Measurements from ENCODE around the gene FAM135A. TPM values are rescaled to one million over a fixed set of nuclear protein-coding genes. Genes with fewer than 3 reads are reported as not detected.

The FAM135A gene
- total and polyA plus RNA-seq, 9 of the 15 experiments (the other 6 are each of a cell fraction or from before 2014, with no cell fraction given): 7.4 to 32.9 (median 19.2) TPM

- TF ChIP-seq ZNF644 (tag; IDR thresholded peaks at IDR 0.05; ENCODE audit: low read depth) (no peak), HOMEZ (CRISPR knock-in tag; IDR thresholded peaks at IDR 0.05) (no peak), CBX2 (IDR thresholded peaks at IDR 0.05; ENCODE audit: insufficient read depth, low read length, poor library complexity, severe bottlenecking) (no peak), RAD21 (CRISPR knock-in tag; conservative IDR thresholded peaks at IDR 0.05 in 1 of 2, IDR thresholded peaks at IDR 0.05 in 1 of 2) (no peak), SOX6 (IDR thresholded peaks at IDR 0.05) (no peak)
These were observed 735 bp downstream of the FAM135A start (continued) for GRCh38 chr6:70413992-70414494.

- no peaks in the 10 kb centered on the region for H3K27me3 ChIP-seq (ENCODE audit: control insufficient read depth in 2 of 2, insufficient read depth in 2 of 2, low read length in 2 of 2)
- CTCF ChIA-PET (ENCODE audit: low intra/inter-chr PET ratio): no interaction called here
- WGBS (ENCODE audit: insufficient coverage, low coverage, missing lambda C conversion rate): 14% methylated on average over 2 of the region's 2 CpGs
- no peaks in the 10 kb centered on the region for H4K20me1 ChIP-seq (replicated peaks; ENCODE audit: control insufficient read depth, insufficient read depth, low read length)
- peaks cover 32% of the 10 kb centered on the region for H3K36me3 ChIP-seq (ENCODE audit: control insufficient read depth, insufficient read depth, low read length)
- no peak overlapping the region for H3K27ac ChIP-seq (ENCODE audit: extremely low read depth, low read depth, low read length)
- POLR2A ChIA-PET: interaction anchor here (0.7 to 2.3 kb wide), 4 partner anchors 16 to 834 kb away, joined by 3 to 23 read pairs (median 4); no protein-coding TSS in a partner anchor
- no peak for FAIRE-seq
- H3K9me1 ChIP-seq (ENCODE audit: control insufficient read depth, insufficient read depth, low read length): no peaks in the 10 kb centered on the region
- ATAC-seq: no peak
- no peaks in the 10 kb centered on the region for H3K9me3 ChIP-seq (replicated peaks; ENCODE audit: control insufficient read depth, insufficient read depth, low read depth, low read length)
- H3K4me3 ChIP-seq: peak overlapping the region; percentile 83
- intact Hi-C loops (cut with micrococcal nuclease) (no loop called here), in situ Hi-C loops (cut with MboI) (no loop called here)
- H3K79me2 ChIP-seq (ENCODE audit: control insufficient read depth, insufficient read depth, low read length): peaks cover 63% of the 10 kb centered on the region
- peak overlapping the region; percentile 93 for H3K4me2 ChIP-seq (ENCODE audit: insufficient read depth, low read length)
- DNase-seq (ENCODE audit: extremely low read depth in 1 of 4, low spot score in 3 of 4): no peak
- TSS peak; percentile 36 for BruUV-seq (replicated peaks)
- H3K9ac ChIP-seq (ENCODE audit: insufficient read depth in 1 of 2, low read depth in 2 of 2, low read length in 2 of 2): peak overlapping the region in 1 of 2 experiments; percentile 73; a peak in 2 of 4 replicates
- peaks cover 3 to 6% of the 10 kb centered on the region in 2 experiments; a peak in 2 of 5 replicates for H3K4me1 ChIP-seq (replicated peaks in 1 of 2; ENCODE audit: control insufficient read depth in 2 of 2, insufficient read depth in 2 of 2, low read length in 2 of 2)
- no peak overlapping the region for H2AFZ ChIP-seq (ENCODE audit: low read depth, low read length)
- TF ChIP-seq TAF7 (tag; IDR thresholded peaks at IDR 0.05): no peak
- no peak for TF ChIP-seq TGIF2 (CRISPR knock-in tag; IDR thresholded peaks at IDR 0.05)
- no peak for TF ChIP-seq MCM7 (IDR thresholded peaks at IDR 0.05)
- TF ChIP-seq AFF1 (IDR thresholded peaks at IDR 0.05; ENCODE audit: low read depth in 1 of 2, partially characterized antibody in 2 of 2): no peak
- TF ChIP-seq MEIS2 (IDR thresholded peaks at IDR 0.05; ENCODE audit: partially characterized antibody): no peak
- TF ChIP-seq HLTF (IDR thresholded peaks at IDR 0.05): no peak
- TF ChIP-seq VEZF1 (CRISPR knock-in tag; IDR thresholded peaks at IDR 0.05): 0 out of 2 replicates have a peak, but pooled peaks have one; percentile 8
- TF ChIP-seq CEBPB (tag; IDR thresholded peaks at IDR 0.05): peak; percentile 70
- no peak for TF ChIP-seq TAL1 (IDR thresholded peaks at IDR 0.05)
- TF ChIP-seq ZNF316 (IDR thresholded peaks at IDR 0.05): no peak
These were observed 1.5 kb downstream of the FAM135A start for GRCh38 chr6:70414813-70415212.
